Effector CD4-positive, alpha-beta T cell (primary cell): ENCODE results near the gene UNC45A.
"Not testable (repeated sequence)": the region's sequence is repeated elsewhere in the genome, so short reads cannot be mapped to it uniquely, and the experiment has no call there.

Source experiments
- DNase-seq: peaks from one replicate; pipeline ENCODE4 v3.0.0-alpha.2; 2020

UNC45A gene

GRCh38 chr15:90918034-90918788, 16.9 kb upstream of the UNC45A start:
- no peak for DNase-seq

DNA sequence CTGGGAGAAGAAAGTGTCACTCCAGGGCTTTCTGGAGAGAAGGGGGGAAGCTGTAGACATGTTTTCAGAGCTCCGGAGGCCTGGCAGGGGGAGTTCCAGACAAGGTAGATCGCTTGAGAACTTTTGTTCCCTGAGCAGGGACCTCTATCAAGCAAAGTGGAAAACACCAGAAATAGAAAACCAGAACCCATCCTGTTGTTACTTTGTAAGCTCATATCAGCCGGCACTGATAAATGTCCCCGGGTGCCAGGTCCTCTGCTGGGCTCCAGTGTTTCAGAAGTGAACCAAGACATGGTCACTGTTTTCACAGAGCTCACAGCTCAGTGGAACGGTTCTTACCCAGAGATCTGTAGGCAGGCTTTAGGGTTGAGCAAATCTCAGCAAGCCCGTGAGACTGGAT, 16.2 kb upstream of the UNC45A start:
- no peak for DNase-seq

GRCh38 chr15:90921887-90922286, 13.2 kb upstream of the UNC45A start:
- DNase-seq: no peak

DNA sequence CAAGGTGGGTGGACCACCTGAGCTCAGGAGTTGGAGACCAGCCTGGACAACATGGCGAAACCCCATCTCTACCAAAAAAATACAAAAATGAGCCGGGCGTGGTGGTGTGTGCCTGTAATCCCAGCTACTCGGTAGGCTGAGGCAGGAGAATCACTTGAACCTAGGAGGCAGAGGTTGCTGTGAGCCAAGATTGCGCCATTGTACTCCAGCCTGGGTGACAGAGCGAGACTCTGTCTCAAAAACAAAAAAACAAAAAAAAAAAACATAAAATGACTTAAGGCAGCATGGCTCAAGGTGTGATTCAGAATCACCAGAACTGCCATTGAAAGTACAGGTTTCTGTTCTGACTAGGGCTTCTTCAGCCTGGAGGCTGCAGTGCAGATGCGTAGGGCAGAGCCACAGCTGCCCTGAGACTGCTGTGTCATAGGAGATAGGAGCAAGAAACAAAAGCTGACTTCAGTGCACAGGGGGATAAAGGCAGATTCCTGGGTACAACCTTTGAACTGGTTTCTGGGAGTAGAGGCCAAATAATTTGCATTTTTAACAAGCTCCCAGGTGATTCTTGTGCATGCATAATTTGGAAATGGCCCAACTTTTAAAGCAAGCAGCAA, 12.3 kb upstream of the UNC45A start:
- not testable (repeated sequence) for DNase-seq

- DNase-seq: no peak
These were observed 10.7 kb upstream of the UNC45A start for GRCh38 chr15:90924375-90924774.

DNA sequence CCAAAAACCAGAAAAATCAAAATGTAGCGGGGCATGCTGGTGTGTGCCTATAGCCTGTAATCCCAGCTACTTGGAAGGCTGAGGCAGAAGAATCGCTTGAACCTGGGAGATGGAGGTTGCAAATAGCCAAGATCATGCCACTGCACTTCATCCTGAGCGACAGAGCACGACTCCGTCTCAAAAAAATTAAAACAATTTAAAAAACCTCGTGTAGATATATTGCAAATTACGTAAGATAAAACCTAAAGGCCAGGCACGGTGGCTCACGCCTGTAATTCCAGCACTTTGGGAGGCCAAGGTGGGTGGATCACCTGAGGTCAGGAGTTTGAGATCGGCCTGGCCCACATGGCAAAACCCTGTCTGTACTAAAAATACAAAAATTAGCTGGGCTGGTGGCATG, 8.3 kb upstream of the UNC45A start:
- DNase-seq: not testable (repeated sequence)

DNA sequence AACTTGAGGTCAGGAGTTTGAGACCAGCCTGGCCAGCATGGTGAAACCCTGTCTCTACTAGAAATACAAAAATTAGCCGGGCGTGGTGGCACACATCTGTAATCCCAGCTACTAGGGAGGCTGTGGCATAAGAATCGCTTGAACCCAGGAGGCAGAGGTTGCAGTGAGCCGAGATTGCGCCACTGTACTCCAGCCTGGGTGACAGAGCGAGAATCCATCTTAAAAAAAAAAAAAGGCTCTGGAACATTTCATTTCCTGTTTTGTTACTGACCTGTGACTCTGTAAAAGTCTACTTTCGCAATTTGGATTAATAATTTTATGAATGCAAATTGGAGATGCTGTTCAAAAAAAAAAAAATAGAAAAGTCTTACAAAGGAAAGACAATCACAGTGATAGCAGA, 7.0 kb upstream of the UNC45A start:
- DNase-seq: not testable (repeated sequence)

GRCh38 chr15:90929246-90930019, 5.7 kb upstream of the UNC45A start:
- no peak for DNase-seq

DNA sequence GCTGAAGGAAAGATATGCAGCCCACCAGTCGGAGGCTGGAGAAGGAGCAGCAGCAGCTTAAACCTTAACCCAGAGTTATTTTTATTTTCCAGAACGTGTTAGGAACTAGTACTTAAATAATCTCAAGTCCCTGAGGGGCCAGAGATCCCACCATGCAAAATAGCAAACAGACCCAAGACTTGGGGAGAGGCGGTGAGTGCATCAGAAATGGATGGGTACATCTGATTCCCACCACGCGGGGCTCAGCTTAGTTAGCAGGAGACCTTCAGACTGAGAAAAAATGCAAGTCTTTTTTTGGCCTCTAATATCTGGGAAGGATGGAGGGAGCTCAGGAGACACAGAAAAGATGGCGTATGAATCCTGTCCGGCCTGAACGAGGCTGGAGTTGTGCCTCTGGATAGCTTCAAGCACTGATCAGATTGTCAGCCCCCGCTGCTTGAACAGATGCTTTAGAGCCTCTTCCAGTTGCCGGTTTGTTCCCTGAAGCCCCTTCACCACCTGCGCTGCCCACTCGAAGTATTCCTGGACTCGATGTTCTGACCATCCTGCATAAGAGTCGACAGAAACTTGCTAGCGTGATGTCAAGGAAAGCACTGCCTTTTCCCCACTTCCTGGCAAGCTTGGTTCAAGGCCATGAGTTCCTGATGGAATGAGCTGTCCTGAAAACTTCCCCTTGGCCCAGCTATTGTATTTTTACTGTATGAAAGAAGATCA, 4.1 kb upstream of the UNC45A start:
- no peak for DNase-seq

- no peak for DNase-seq
These were observed 3.6 kb upstream of the UNC45A start for GRCh38 chr15:90931575-90931827.

DNA sequence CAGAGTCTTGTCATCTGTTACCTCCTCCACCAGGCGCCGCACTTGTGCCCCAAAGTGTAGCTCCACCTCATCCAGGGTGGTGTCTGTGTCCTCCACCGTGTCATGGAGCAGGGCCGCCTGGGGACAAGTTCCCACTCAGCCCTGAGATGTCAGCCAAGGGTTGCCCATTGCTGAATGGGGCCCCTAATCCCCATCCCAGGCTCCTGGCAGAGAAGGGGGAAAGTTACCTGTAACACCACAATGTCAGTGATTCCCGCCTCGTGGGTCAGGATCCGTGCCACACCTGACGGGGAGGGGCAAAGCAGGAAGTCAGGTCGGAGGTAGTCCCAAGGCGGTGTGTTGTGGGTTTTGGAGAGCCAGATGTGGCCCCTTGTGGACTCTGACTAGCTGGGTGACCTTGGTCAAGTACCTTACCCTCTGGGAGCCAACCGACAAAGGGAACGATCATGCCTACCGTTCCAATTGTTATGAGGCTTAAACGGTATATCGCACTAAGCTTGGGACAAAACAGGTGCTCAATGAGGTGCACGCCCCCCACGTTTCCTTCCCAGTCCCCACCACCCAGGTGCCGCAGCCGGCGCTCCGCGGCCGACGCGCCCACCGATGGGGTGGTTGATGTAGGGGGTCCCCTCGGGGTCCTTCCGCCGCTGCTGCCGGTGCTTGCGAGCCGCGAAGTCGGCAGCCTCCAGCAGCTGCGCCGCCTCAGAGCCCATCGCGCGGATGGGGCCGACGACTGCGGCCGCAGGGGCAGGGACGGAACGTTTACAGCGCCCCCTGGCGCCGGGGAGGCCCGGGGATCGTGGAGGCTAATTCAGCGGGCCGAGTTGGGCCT, 3.0 kb upstream of the UNC45A start, which contains the start of gene HDDC3:
Gene HDDC3 (minus strand): TSS at position 722 of the 832 bp plus-strand sequence. CDS start 9 bp downstream, at position 713.
- DNase-seq: peak; percentile 87

GRCh38 chr15:90932660-90932991, 2.5 kb upstream of the UNC45A start:
- no peak for DNase-seq

- DNase-seq: no peak
These were observed 1.8 kb upstream of the UNC45A start for GRCh38 chr15:90933301-90933700.

- peak; percentile 80 for DNase-seq
These were observed 683 bp upstream of the UNC45A start for GRCh38 chr15:90934256-90934948.

GRCh38 chr15:90936823-90937222, 1.7 kb downstream of the UNC45A start:
- DNase-seq: no peak

DNA sequence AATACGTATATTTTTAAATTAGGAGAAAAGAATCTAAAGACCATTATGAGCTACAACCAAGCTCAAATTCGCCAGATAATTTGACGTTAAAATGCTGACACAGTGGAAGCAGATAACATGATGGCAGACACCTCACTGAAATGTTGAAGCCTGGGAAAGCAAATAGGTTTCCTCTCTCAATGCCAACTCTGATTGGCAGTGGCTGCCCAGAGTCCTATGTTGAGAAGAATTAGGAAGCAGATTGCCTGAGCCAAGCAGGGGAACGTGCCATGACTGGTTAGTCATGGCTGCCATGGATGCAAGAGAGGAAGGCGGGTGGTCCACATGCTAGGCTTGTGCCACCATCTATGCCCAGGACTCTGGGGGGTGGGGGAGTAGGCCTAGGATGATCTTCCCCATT, 3.2 kb downstream of the UNC45A start:
- no peak for DNase-seq

GRCh38 chr15:90939756-90940155, 4.7 kb downstream of the UNC45A start:
- no peak for DNase-seq

GRCh38 chr15:90941038-90941437, 6.0 kb downstream of the UNC45A start:
- DNase-seq: no peak

DNA sequence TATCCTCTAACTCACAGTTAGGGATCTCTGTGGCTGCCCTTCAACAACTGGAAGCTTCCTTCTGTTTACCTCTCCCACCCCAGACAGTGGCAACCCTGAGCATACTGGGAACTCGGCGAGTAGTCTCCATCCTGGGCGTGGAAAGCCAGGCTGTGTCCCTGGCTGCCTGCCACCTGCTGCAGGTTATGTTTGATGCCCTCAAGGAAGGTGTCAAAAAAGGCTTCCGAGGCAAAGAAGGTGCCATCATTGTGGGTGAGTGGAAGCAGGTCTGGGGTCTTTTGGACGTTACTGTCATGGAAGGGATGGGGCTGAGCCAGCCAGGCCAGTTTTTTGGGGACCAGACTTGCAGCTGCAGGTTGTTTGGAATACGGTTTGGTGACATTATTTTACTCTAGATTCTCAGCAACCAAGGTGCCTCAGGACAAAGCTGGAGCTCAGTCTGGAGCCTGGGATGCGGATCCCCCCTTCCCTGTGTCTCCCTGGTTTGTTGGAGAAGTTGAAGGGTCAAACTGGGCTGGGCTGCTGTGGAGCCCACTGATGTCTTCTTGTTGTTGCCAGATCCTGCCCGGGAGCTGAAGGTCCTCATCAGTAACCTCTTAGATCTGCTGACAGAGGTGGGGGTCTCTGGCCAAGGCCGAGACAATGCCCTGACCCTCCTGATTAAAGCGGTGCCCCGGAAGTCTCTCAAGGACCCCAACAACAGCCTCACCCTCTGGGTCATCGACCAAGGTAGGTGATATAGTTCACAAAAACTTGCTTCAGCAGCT, 7.5 kb downstream of the UNC45A start:
- no peak for DNase-seq

DNA sequence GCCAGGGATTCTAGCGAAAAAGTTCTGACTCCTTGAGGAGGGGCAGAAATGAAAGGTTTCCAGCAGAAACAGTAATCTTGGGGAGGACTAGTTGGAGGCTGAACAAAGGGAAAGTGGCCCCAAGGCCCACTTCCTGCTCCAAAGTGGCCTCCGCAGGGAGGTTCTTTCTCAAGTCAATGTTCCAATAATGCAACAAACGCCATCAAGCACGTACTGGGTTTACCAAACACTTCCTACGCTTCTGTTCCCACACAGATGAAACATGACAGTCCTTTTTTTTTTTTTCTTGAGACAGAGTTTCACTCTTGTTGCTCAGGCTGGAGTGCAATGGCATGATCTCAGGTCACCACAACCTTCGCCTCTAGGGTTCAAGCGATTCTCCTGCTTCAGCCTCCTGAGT, 10.0 kb downstream of the UNC45A start:
- DNase-seq: no peak

- DNase-seq: no peak
These were observed 11.5 kb downstream of the UNC45A start for GRCh38 chr15:90946538-90946937.
